Neural cell (in vitro differentiated cells): ENCODE data around the gene SEZ6L2.

Experiments used
- CTCF ChIP-seq: fragments of 450-650 bp; IDR thresholded peaks from 2 replicates; pipeline ENCODE4 v1.5.1; 2014; ENCODE audit warnings: antibody characterized with exemption, mild to moderate bottlenecking, moderate library complexity; ENCODE audit not compliant: poor library complexity, severe bottlenecking
- EP300 ChIP-seq: fragments of 450-650 bp; conservative IDR thresholded peaks from 2 replicates; pipeline ENCODE4 v1.6.1; 2014; ENCODE audit warnings: antibody characterized with exemption, mild to moderate bottlenecking, moderate library complexity; ENCODE audit not compliant: poor library complexity, severe bottlenecking
- EZH2 ChIP-seq: fragments of 200-600, 300-800 bp; shearing (Covaris generic), sonication (generic); IDR thresholded peaks from 2 replicates; pipeline ENCODE4 v1.6.1; 2014; ENCODE audit warnings: antibody characterized with exemption, low read length, borderline replicate concordance, mild to moderate bottlenecking; ENCODE audit not compliant: insufficient read depth, poor library complexity, severe bottlenecking
- POLR2AphosphoS5 ChIP-seq: IDR thresholded peaks from 2 replicates; pipeline ENCODE4 v1.6.1; 2012
- SMC3 ChIP-seq: fragments of 450-650 bp; conservative IDR thresholded peaks from 2 replicates; pipeline ENCODE4 v1.6.1; 2014; ENCODE audit warnings: antibody characterized with exemption, mild to moderate bottlenecking, moderate library complexity; ENCODE audit not compliant: poor library complexity
- TAF1 ChIP-seq: IDR thresholded peaks from 2 replicates; pipeline ENCODE4 v1.6.1; 2012; ENCODE audit warnings: low read depth
- TF ChIP-seq, protein P1 (sequence below): IDR thresholded peaks from 2 replicates; pipeline ENCODE4 v1.6.1; 2012; ENCODE audit warnings: borderline replicate concordance

GRCh38 chr16:29843931-29844330 lies 55.4 kb downstream of the SEZ6L2 start:
- TF ChIP-seq CTCF (no peak), TAF1 (no peak), EZH2 (no peak), POLR2AphosphoS5 (no peak), SMC3 (no peak), EP300 (no peak)
- TF ChIP-seq, protein P1, sequence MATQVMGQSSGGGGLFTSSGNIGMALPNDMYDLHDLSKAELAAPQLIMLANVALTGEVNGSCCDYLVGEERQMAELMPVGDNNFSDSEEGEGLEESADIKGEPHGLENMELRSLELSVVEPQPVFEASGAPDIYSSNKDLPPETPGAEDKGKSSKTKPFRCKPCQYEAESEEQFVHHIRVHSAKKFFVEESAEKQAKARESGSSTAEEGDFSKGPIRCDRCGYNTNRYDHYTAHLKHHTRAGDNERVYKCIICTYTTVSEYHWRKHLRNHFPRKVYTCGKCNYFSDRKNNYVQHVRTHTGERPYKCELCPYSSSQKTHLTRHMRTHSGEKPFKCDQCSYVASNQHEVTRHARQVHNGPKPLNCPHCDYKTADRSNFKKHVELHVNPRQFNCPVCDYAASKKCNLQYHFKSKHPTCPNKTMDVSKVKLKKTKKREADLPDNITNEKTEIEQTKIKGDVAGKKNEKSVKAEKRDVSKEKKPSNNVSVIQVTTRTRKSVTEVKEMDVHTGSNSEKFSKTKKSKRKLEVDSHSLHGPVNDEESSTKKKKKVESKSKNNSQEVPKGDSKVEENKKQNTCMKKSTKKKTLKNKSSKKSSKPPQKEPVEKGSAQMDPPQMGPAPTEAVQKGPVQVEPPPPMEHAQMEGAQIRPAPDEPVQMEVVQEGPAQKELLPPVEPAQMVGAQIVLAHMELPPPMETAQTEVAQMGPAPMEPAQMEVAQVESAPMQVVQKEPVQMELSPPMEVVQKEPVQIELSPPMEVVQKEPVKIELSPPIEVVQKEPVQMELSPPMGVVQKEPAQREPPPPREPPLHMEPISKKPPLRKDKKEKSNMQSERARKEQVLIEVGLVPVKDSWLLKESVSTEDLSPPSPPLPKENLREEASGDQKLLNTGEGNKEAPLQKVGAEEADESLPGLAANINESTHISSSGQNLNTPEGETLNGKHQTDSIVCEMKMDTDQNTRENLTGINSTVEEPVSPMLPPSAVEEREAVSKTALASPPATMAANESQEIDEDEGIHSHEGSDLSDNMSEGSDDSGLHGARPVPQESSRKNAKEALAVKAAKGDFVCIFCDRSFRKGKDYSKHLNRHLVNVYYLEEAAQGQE, result no peak
